GM23248 (cell line): ENCODE data around the gene TBL1XR1. TPM values are rescaled to one million over a fixed set of nuclear protein-coding genes. Genes with fewer than 3 reads are reported as not detected.

Experiments
- DNase-seq: peaks from one replicate; pipeline ENCODE4 v3.0.0-alpha.2; 2015
- H2AFZ ChIP-seq: fragments of 200-600 bp; sonication (generic); 2 replicates; pipeline ENCODE4 v1.6.1; 2016; ENCODE audit warnings: antibody characterized with exemption
- H3F3A ChIP-seq: fragments of 200-600 bp; sonication (generic); 2 replicates; pipeline ENCODE4 v1.6.1; 2016; ENCODE audit warnings: mild to moderate bottlenecking, antibody characterized with exemption, mixed run types; ENCODE audit not compliant: insufficient read depth
- H3K27ac ChIP-seq: fragments of 200-600 bp; sonication (generic); 2 replicates; pipeline ENCODE4 v1.5.1; 2016; ENCODE audit warnings: mild to moderate bottlenecking
- H3K27me3 ChIP-seq: fragments of 200-600 bp; sonication (generic); replicated peaks from 2 replicates; pipeline ENCODE4 v1.6.1; 2016; ENCODE audit warnings: mild to moderate bottlenecking; ENCODE audit not compliant: insufficient read depth
- H3K36me3 ChIP-seq: fragments of 200-600 bp; sonication (generic); 2 replicates; pipeline ENCODE4 v1.6.1; 2016; ENCODE audit warnings: low read depth, mild to moderate bottlenecking
- H3K4me1 ChIP-seq: fragments of 200-600 bp; sonication (generic); 2 replicates; pipeline ENCODE4 v1.6.1; 2016; ENCODE audit warnings: mild to moderate bottlenecking; ENCODE audit not compliant: insufficient read depth
- H3K4me2 ChIP-seq: fragments of 200-600 bp; sonication (generic); one replicate; pipeline ENCODE4 v1.6.1; 2016; ENCODE audit warnings: mild to moderate bottlenecking; ENCODE audit not compliant: unreplicated experiment
- H3K4me3 ChIP-seq: fragments of 200-600 bp; sonication (generic); 2 replicates; pipeline ENCODE4 v1.5.1; 2016; ENCODE audit warnings: mild to moderate bottlenecking
- H3K79me2 ChIP-seq: fragments of 200-600 bp; sonication (generic); 2 replicates; pipeline ENCODE4 v1.6.1; 2016; ENCODE audit warnings: mild to moderate bottlenecking; ENCODE audit not compliant: insufficient read depth
- H3K9ac ChIP-seq: fragments of 200-600 bp; sonication (generic); 2 replicates; pipeline ENCODE4 v1.6.1; 2016; ENCODE audit warnings: mild to moderate bottlenecking
- H3K9me2 ChIP-seq: fragments of 200-600 bp; sonication (generic); 2 replicates; pipeline ENCODE4 v1.6.1; 2016; ENCODE audit warnings: mixed run types, mild to moderate bottlenecking, moderate library complexity; ENCODE audit not compliant: insufficient read depth
- H3K9me3 ChIP-seq: fragments of 200-600 bp; sonication (generic); one replicate; pipeline ENCODE4 v1.6.1; 2017; ENCODE audit warnings: low read depth
- H4K20me1 ChIP-seq: fragments of 200-600 bp; sonication (generic); 2 replicates; pipeline ENCODE4 v1.6.0; 2016; ENCODE audit not compliant: insufficient read depth
- EZH2 ChIP-seq: fragments of 200-600 bp; sonication (generic); IDR thresholded peaks from 2 replicates; pipeline ENCODE4 v1.6.1; 2018; ENCODE audit warnings: antibody characterized with exemption, mild to moderate bottlenecking; ENCODE audit not compliant: insufficient read depth, poor library complexity, severe bottlenecking
- EZH2phosphoT487 ChIP-seq: fragments of 200-600 bp; sonication (generic); IDR thresholded peaks from 2 replicates; pipeline ENCODE4 v1.6.1; 2018; ENCODE audit warnings: antibody characterized with exemption, moderate library complexity, mild to moderate bottlenecking, low read depth; ENCODE audit not compliant: insufficient read depth
- WGBS, 2 experiments: methylation state at CpG; one replicate each; pipeline ENCODE4 v1.1.6; 2015 to 2017; ENCODE audit warnings: low lambda C conversion rate in 2 of 2, low coverage in 1 of 2; ENCODE audit errors: missing lambda C conversion rate in 2 of 2; 5-methylcytosine and 5-hydroxymethylcytosine counted together
- in situ Hi-C: fragments of 300-500 bp; cut with MboI; formaldehyde crosslinking; loops from 2 replicates; pipeline ENCODE4 v1.15.0; 2020
- polyA plus RNA-seq: library from polyadenylated mRNA; unstranded; fragments of >200 nt; fragmentation: Nextera tagmentation; extraction: Ambion mirVana; gene quantifications from 2 replicates; pipeline ENCODE4 v1.2.1, GENCODE V29; 2016
- total RNA-seq: library from RNA; depleted of rRNA; stranded (reverse); fragments of >200 nt; shearing (Covaris generic); gene quantifications from 2 replicates; pipeline ENCODE4 v1.2.3, GENCODE V29; 2014

Gene TBL1XR1
- total and polyA plus RNA-seq, 2 experiments from 2014 or later, result 41.6 to 87.2 TPM

- TF ChIP-seq EZH2phosphoT487 (no peak), EZH2 (no peak)
- no peak overlapping the region for H3K27ac ChIP-seq
- H3K36me3 ChIP-seq, result peaks cover 63% of the 10 kb centered on the region
- no peak overlapping the region for H3K9ac ChIP-seq
- H3K9me2 ChIP-seq, result no peaks in the 10 kb centered on the region
- 90 to 93% methylated on average over 7 of the region's 7 CpGs for WGBS, 2 experiments
- in situ Hi-C loops, result no loop called here
- H3F3A ChIP-seq, result 0 out of 2 replicates have a peak, but pooled peaks cover 7% of the 10 kb centered on the region
- no peaks in the 10 kb centered on the region for H3K79me2 ChIP-seq
- H2AFZ ChIP-seq, result no peak overlapping the region
- no peak overlapping the region for H3K4me3 ChIP-seq
- no peak for DNase-seq
- no peaks in the 10 kb centered on the region for H3K27me3 ChIP-seq
- no peaks in the 10 kb centered on the region; the same call in 1 of the 2 replicates for H3K4me1 ChIP-seq
- no peak overlapping the region for H3K4me2 ChIP-seq
- no peaks in the 10 kb centered on the region for H3K9me3 ChIP-seq
- no peaks in the 10 kb centered on the region for H4K20me1 ChIP-seq
Measured at GRCh38 chr3:177045222-177045621, 152.1 kb downstream of the TBL1XR1 start.

GRCh38 chr3:177041730-177042551, 155.3 kb downstream of the TBL1XR1 start:
- H3K4me2 ChIP-seq, result no peak overlapping the region
- no peaks in the 10 kb centered on the region for H3K27me3 ChIP-seq
- in situ Hi-C loops, result no loop called here
- no peak overlapping the region for H2AFZ ChIP-seq
- WGBS, 2 experiments, result 63% methylated on average over 8 of the region's 8 CpGs
- H3K36me3 ChIP-seq, result peaks cover 52% of the 10 kb centered on the region
- peaks cover 10% of the 10 kb centered on the region; the same call in 1 of the 2 replicates for H3K79me2 ChIP-seq
- no peak overlapping the region for H3K9ac ChIP-seq
- no peak for TF ChIP-seq EZH2phosphoT487
- no peak for TF ChIP-seq EZH2
- no peaks in the 10 kb centered on the region for H3K4me1 ChIP-seq
- no peak for DNase-seq
- H4K20me1 ChIP-seq, result no peaks in the 10 kb centered on the region
- no peak overlapping the region for H3K27ac ChIP-seq
- no peak overlapping the region for H3K4me3 ChIP-seq
- H3K9me2 ChIP-seq, result no peaks in the 10 kb centered on the region
- 0 out of 2 replicates have a peak, but pooled peaks cover 7% of the 10 kb centered on the region for H3F3A ChIP-seq
- no peaks in the 10 kb centered on the region for H3K9me3 ChIP-seq

- Histone ChIP-seq H3F3A (0 out of 2 replicates have a peak, but pooled peaks cover 7% of the 10 kb centered on the region), H3K36me3 (peaks cover 52% of the 10 kb centered on the region), H3K27me3 (no peaks in the 10 kb centered on the region), H3K9me3 (no peaks in the 10 kb centered on the region), H3K79me2 (peaks cover 10% of the 10 kb centered on the region; the same call in 1 of the 2 replicates), H3K9me2 (no peaks in the 10 kb centered on the region), H3K27ac (no peak overlapping the region), H2AFZ (no peak overlapping the region), H3K4me3 (no peak overlapping the region), H3K9ac (no peak overlapping the region), H4K20me1 (no peaks in the 10 kb centered on the region), H3K4me1 (no peaks in the 10 kb centered on the region), H3K4me2 (no peak overlapping the region)
- no peak for TF ChIP-seq EZH2phosphoT487
- no peak for TF ChIP-seq EZH2
- in situ Hi-C loops, result no loop called here
- DNase-seq, result peak; percentile 39
- 24 to 40% methylated on average over 2 of the region's 2 CpGs for WGBS, 2 experiments
Measured at GRCh38 chr3:177041021-177041729, 156.1 kb downstream of the TBL1XR1 start.

- Histone ChIP-seq H3K4me3 (no peak overlapping the region), H3K27me3 (no peaks in the 10 kb centered on the region), H3K36me3 (peaks cover 38% of the 10 kb centered on the region), H3F3A (0 out of 2 replicates have a peak, but pooled peaks cover 7% of the 10 kb centered on the region), H3K9me2 (no peaks in the 10 kb centered on the region), H4K20me1 (no peaks in the 10 kb centered on the region), H3K27ac (no peak overlapping the region), H3K9me3 (no peaks in the 10 kb centered on the region), H3K4me1 (no peaks in the 10 kb centered on the region), H3K4me2 (no peak overlapping the region), H2AFZ (no peak overlapping the region), H3K9ac (no peak overlapping the region), H3K79me2 (peaks cover 10% of the 10 kb centered on the region; the same call in 1 of the 2 replicates)
- 93 to 98% methylated on average over 4 of the region's 4 CpGs for WGBS, 2 experiments
- no peak for DNase-seq
- in situ Hi-C loops, result no loop called here
- TF ChIP-seq EZH2phosphoT487 (no peak), EZH2 (no peak)
Measured at GRCh38 chr3:177039490-177040274, 157.6 kb downstream of the TBL1XR1 start.
